Mesenchymal stem cell (in vitro differentiated cells and primary cell): Measurements from ENCODE around the gene ACO2.
A peak's percentile ranks its signal among the peaks of the same experiment; 100 is the strongest.

Experiments used
- DNase-seq: peaks from one replicate; pipeline ENCODE4 v3.0.0-alpha.2; 2013
- H2AFZ ChIP-seq: one replicate; pipeline ENCODE4 v1.6.1; 2013; ENCODE audit warnings: low read depth, mild to moderate bottlenecking, control low read depth, inconsistent platforms, low read length, moderate library complexity
- H2AK5ac ChIP-seq: 2 replicates; pipeline ENCODE4 v1.6.1; 2013; ENCODE audit warnings: low read length, moderate library complexity, mild to moderate bottlenecking, inconsistent platforms; ENCODE audit not compliant: severe bottlenecking
- H2BK120ac ChIP-seq: one replicate; pipeline ENCODE4 v1.6.1; 2013; ENCODE audit warnings: low read depth, mild to moderate bottlenecking, inconsistent platforms, low read length, moderate library complexity
- H2BK12ac ChIP-seq, 2 experiments: one replicate each; pipeline ENCODE4 v1.6.1; 2013; ENCODE audit warnings: inconsistent platforms in 2 of 2, low read length in 2 of 2, mild to moderate bottlenecking in 2 of 2, moderate library complexity in 2 of 2, control low read depth in 1 of 2
- H2BK15ac ChIP-seq: one replicate; pipeline ENCODE4 v1.6.1; 2013; ENCODE audit warnings: mild to moderate bottlenecking, low read depth, inconsistent platforms; ENCODE audit not compliant: poor library complexity, severe bottlenecking
- H2BK5ac ChIP-seq: 2 replicates; pipeline ENCODE4 v1.6.1; 2013; ENCODE audit warnings: low read depth, mild to moderate bottlenecking, low read length, control low read depth, inconsistent platforms; ENCODE audit not compliant: poor library complexity, severe bottlenecking
- H3K14ac ChIP-seq, 2 experiments: one replicate each; pipeline ENCODE4 v1.6.1; 2013; ENCODE audit warnings: inconsistent platforms in 2 of 2, low read length in 2 of 2, control low read depth in 1 of 2, mild to moderate bottlenecking in 1 of 2, moderate library complexity in 1 of 2
- H3K18ac ChIP-seq, 2 experiments: one replicate each; pipeline ENCODE4 v1.6.1; 2013; ENCODE audit warnings: inconsistent platforms in 2 of 2, low read length in 2 of 2, control low read depth in 1 of 2, low read depth in 1 of 2, mild to moderate bottlenecking in 1 of 2
- H3K23ac ChIP-seq, 2 experiments: one replicate each; pipeline ENCODE4 v1.6.1; 2013; ENCODE audit warnings: inconsistent platforms in 2 of 2, low read length in 2 of 2, mild to moderate bottlenecking in 2 of 2, moderate library complexity in 2 of 2, control low read depth in 1 of 2
- H3K27ac ChIP-seq: 2 replicates; pipeline ENCODE4 v1.5.1; 2013; ENCODE audit warnings: mild to moderate bottlenecking, moderate library complexity, low read length, control low read depth, inconsistent platforms; ENCODE audit not compliant: poor library complexity, severe bottlenecking
- H3K27me3 ChIP-seq, 2 experiments: 2 replicates each; pipeline versions ENCODE4 v1.6.1 to v1.7.0; 2013; ENCODE audit warnings: low read length in 2 of 2, mild to moderate bottlenecking in 2 of 2, moderate library complexity in 2 of 2, control low read depth in 1 of 2, inconsistent platforms in 1 of 2; ENCODE audit not compliant: control insufficient read depth in 1 of 2, insufficient read depth in 1 of 2
- H3K36me3 ChIP-seq, 2 experiments: 2 replicates each; pipeline versions ENCODE4 v1.6.1 to v1.7.0; 2013; ENCODE audit warnings: low read length in 2 of 2, control low read depth in 1 of 2, inconsistent platforms in 1 of 2, low read depth in 1 of 2, mild to moderate bottlenecking in 1 of 2; ENCODE audit not compliant: insufficient read depth in 2 of 2, control insufficient read depth in 1 of 2
- H3K4ac ChIP-seq, 2 experiments: one replicate each; pipeline ENCODE4 v1.6.1; 2013; ENCODE audit warnings: inconsistent platforms in 2 of 2, low read length in 2 of 2, mild to moderate bottlenecking in 2 of 2, moderate library complexity in 2 of 2, control low read depth in 1 of 2, low read depth in 1 of 2
- H3K4me1 ChIP-seq: 2 replicates; pipeline ENCODE4 v1.6.1; 2013; ENCODE audit warnings: low read depth, low read length, control low read depth; ENCODE audit not compliant: control insufficient read depth, insufficient read depth
- H3K4me2 ChIP-seq: 2 replicates; pipeline ENCODE4 v1.6.1; 2013; ENCODE audit warnings: low read length, mild to moderate bottlenecking, inconsistent platforms; ENCODE audit not compliant: poor library complexity, severe bottlenecking
- H3K4me3 ChIP-seq, 2 experiments: 2 replicates each; pipeline versions ENCODE4 v1.5.1 to v1.7.0; 2013; ENCODE audit warnings: low read length in 2 of 2, mild to moderate bottlenecking in 2 of 2, control low read depth in 1 of 2, low read depth in 1 of 2; ENCODE audit not compliant: insufficient read depth in 1 of 2
- H3K79me1 ChIP-seq: replicated peaks from 2 replicates; pipeline ENCODE4 v1.6.1; 2013; ENCODE audit warnings: mild to moderate bottlenecking, control low read depth, low read length, inconsistent platforms; ENCODE audit not compliant: poor library complexity, severe bottlenecking
- H3K9ac ChIP-seq: 2 replicates; pipeline ENCODE4 v1.7.0; 2013; ENCODE audit warnings: mild to moderate bottlenecking, low read length, moderate library complexity
- H3K9me3 ChIP-seq: 2 replicates; pipeline ENCODE4 v1.7.0; 2013; ENCODE audit warnings: mild to moderate bottlenecking, low read length; ENCODE audit not compliant: control insufficient read depth
- H4K8ac ChIP-seq: one replicate; pipeline ENCODE4 v1.6.1; 2013; ENCODE audit warnings: inconsistent platforms, mild to moderate bottlenecking, low read length, moderate library complexity
- H4K91ac ChIP-seq: one replicate; pipeline ENCODE4 v1.6.1; 2013; ENCODE audit warnings: mild to moderate bottlenecking, low read length, inconsistent platforms
- WGBS: methylation state at CpG from one replicate; pipeline ENCODE4 v1.1.7; 2013; ENCODE audit warnings: mixed read lengths; 5-methylcytosine and 5-hydroxymethylcytosine counted together

ACO2 gene

DNA sequence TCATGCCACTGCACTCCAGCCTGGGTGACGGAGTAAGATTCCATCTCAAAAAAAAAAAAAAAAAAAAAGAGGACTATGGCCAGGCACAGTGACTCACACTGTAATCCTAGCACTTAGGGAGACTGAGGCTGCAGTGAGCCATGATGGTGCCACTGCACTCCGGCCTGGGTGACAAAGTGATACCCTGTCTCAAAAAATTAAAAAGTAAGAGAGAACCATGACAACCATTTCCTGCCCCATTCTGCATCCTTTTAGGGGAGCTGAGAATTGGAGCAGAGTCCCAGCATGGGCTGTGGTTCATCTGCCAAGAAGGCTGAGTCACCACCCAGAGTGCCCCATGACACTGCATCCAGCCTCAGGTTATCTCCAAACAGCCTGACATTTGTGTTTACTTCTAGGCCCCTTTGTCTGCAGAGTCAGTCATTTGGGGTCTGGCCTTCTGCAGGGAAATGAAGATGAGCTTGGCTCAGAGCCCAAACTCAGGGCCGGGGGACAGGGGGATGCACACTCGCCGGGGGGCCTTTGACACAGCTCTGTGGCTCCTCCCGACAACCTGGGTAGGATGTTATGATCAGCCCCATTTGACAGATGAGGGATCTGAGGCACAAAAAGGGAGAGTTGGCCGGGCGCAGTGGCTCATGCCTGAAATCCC, 96.6 kb downstream of the ACO2 start:
- H2BK5ac ChIP-seq, result no peak overlapping the region
- H3K36me3 ChIP-seq, result no peaks in the 10 kb centered on the region
- no peaks in the 10 kb centered on the region for H3K79me1 ChIP-seq
- no peak overlapping the region for H3K9ac ChIP-seq
- H3K18ac ChIP-seq, result peak overlapping the region in 1 of 2 experiments; percentile 48
- peak overlapping the region; percentile 55 for H4K8ac ChIP-seq
- no peak overlapping the region for H3K23ac ChIP-seq
- no peak overlapping the region for H2BK120ac ChIP-seq
- H3K4me3 ChIP-seq, result no peak overlapping the region
- H4K91ac ChIP-seq, result no peak overlapping the region
- H3K27me3 ChIP-seq, result no peaks in the 10 kb centered on the region
- H2AFZ ChIP-seq, result no peak overlapping the region
- 13% methylated on average over 7 of the region's 8 CpGs for WGBS
- no peak overlapping the region for H3K4ac ChIP-seq
- H2BK15ac ChIP-seq, result no peak overlapping the region
- peak overlapping the region; percentile 20 for H3K4me2 ChIP-seq
- H3K14ac ChIP-seq, result no peak overlapping the region
- H2AK5ac ChIP-seq, result no peak overlapping the region
- DNase-seq, result peak; percentile 89
- H3K27ac ChIP-seq, result peak overlapping the region; percentile 68
- H2BK12ac ChIP-seq, result peak overlapping the region in 1 of 2 experiments; percentile 56
- no peaks in the 10 kb centered on the region for H3K9me3 ChIP-seq
- peaks cover 40% of the 10 kb centered on the region for H3K4me1 ChIP-seq

- no peak overlapping the region for H3K4me2 ChIP-seq
- H3K4me1 ChIP-seq, result peaks cover 22% of the 10 kb centered on the region
- H3K18ac ChIP-seq, result peak overlapping the region in 1 of 2 experiments; percentile 18
- H3K23ac ChIP-seq, result no peak overlapping the region
- 94% methylated on average over 3 of the region's 3 CpGs for WGBS
- H3K14ac ChIP-seq, result no peak overlapping the region
- no peak overlapping the region for H4K91ac ChIP-seq
- H2BK120ac ChIP-seq, result no peak overlapping the region
- H4K8ac ChIP-seq, result no peak overlapping the region
- no peak overlapping the region for H3K9ac ChIP-seq
- no peak overlapping the region for H3K4me3 ChIP-seq
- no peak overlapping the region for H2AFZ ChIP-seq
- no peak overlapping the region for H2BK5ac ChIP-seq
- H2BK15ac ChIP-seq, result peak overlapping the region; percentile 21
- no peak overlapping the region for H3K27ac ChIP-seq
- H2AK5ac ChIP-seq, result no peak overlapping the region
- H3K9me3 ChIP-seq, result no peaks in the 10 kb centered on the region
- no peaks in the 10 kb centered on the region for H3K27me3 ChIP-seq
- no peak for DNase-seq
- no peak overlapping the region for H3K4ac ChIP-seq
- H3K36me3 ChIP-seq, result peaks cover 0 to 6% of the 10 kb centered on the region in 2 experiments
- H2BK12ac ChIP-seq, result peak overlapping the region in 1 of 2 experiments; percentile 59
- no peaks in the 10 kb centered on the region for H3K79me1 ChIP-seq
Observed at GRCh38 chr22:41567512-41567768, 98.5 kb downstream of the ACO2 start.

GRCh38 chr22:41568811-41569210, 99.9 kb downstream of the ACO2 start:
- WGBS, result 85% methylated on average over 7 of the region's 7 CpGs
- no peak overlapping the region for H2BK120ac ChIP-seq
- H3K27ac ChIP-seq, result no peak overlapping the region
- H3K4ac ChIP-seq, result no peak overlapping the region
- no peak overlapping the region for H2BK5ac ChIP-seq
- no peak overlapping the region for H3K18ac ChIP-seq
- H3K79me1 ChIP-seq, result no peaks in the 10 kb centered on the region
- H4K91ac ChIP-seq, result no peak overlapping the region
- peaks cover 10% of the 10 kb centered on the region for H3K4me1 ChIP-seq
- H2AFZ ChIP-seq, result no peak overlapping the region
- H3K36me3 ChIP-seq, result peaks cover 0 to 11% of the 10 kb centered on the region in 2 experiments
- H3K23ac ChIP-seq, result no peak overlapping the region
- no peaks in the 10 kb centered on the region for H3K27me3 ChIP-seq
- H3K4me3 ChIP-seq, result no peak overlapping the region
- H3K9ac ChIP-seq, result no peak overlapping the region
- no peak overlapping the region for H2BK12ac ChIP-seq
- no peak overlapping the region for H3K14ac ChIP-seq
- no peak for DNase-seq
- peak overlapping the region; percentile 57 for H4K8ac ChIP-seq
- H2AK5ac ChIP-seq, result no peak overlapping the region
- no peaks in the 10 kb centered on the region for H3K9me3 ChIP-seq
- no peak overlapping the region for H2BK15ac ChIP-seq
- H3K4me2 ChIP-seq, result no peak overlapping the region

DNA sequence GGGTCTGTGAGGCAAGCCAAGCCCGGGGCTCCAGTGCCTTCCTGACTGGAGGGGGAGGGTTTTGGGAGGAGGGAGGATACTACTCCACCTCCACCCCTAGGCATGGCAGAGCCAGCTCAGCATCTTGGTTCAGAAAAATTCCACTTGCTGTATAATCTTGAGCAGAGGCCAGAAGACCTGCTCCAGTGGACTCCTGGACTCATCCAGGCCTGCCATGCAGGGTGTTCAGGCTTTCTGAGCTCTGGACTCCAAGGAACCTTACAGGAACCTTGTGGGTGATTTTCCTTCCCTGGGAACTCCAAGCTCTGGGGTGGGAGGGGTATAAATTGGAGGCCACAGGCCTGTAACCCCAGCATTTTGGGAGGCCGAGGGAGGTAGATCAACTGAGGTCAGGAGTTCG, 101.3 kb downstream of the ACO2 start:
- Histone ChIP-seq H2AFZ (no peak overlapping the region), H3K4me1 (peaks cover 13% of the 10 kb centered on the region), H2BK120ac (no peak overlapping the region), H3K27ac (no peak overlapping the region), H2BK5ac (no peak overlapping the region), H3K4me3 (no peak overlapping the region), H2BK15ac (no peak overlapping the region), H3K18ac (no peak overlapping the region), H3K4ac (no peak overlapping the region), H3K14ac (no peak overlapping the region), H3K36me3 (peaks cover 0 to 20% of the 10 kb centered on the region in 2 experiments), H3K9ac (no peak overlapping the region), H4K8ac (no peak overlapping the region), H3K27me3 (no peaks in the 10 kb centered on the region), H3K4me2 (no peak overlapping the region), H4K91ac (no peak overlapping the region), H3K79me1 (no peaks in the 10 kb centered on the region), H3K23ac (no peak overlapping the region), H2AK5ac (no peak overlapping the region), H3K9me3 (no peaks in the 10 kb centered on the region), H2BK12ac (no peak overlapping the region)
- DNase-seq, result no peak
- WGBS, result 80% methylated on average over 1 of the region's 3 CpGs
